Stimulated activated CD8-positive, alpha-beta memory T cell treated with anti-CD3 and anti-CD28 coated beads, Interleukin-12 subunit alpha, Interleukin-12 subunit beta, amount 100 ng/mL, for 1 hour (primary cell): ENCODE data around the gene AKAP13.
"Not testable (repeated sequence)": the region's sequence is repeated elsewhere in the genome, so short reads cannot be mapped to it uniquely, and the experiment has no call there.

Experiments used
- DNase-seq: peaks from one replicate; pipeline ENCODE4 v3.0.0-alpha.2; 2020; ENCODE audit warnings: low read depth

AKAP13 gene

GRCh38 chr15:85348048-85348766 lies 32.2 kb upstream of the AKAP13 start:
- DNase-seq, result not testable (repeated sequence)

- not testable (repeated sequence) for DNase-seq
Observed at GRCh38 chr15:85349062-85349461, 31.3 kb upstream of the AKAP13 start.

GRCh38 chr15:85350395-85350794 lies 30.0 kb upstream of the AKAP13 start:
- DNase-seq, result no peak

GRCh38 chr15:85351501-85351900 lies 28.9 kb upstream of the AKAP13 start:
- not testable (repeated sequence) for DNase-seq

GRCh38 chr15:85351965-85352364 lies 28.4 kb upstream of the AKAP13 start:
- DNase-seq, result no peak

GRCh38 chr15:85353516-85353915 lies 26.9 kb upstream of the AKAP13 start:
- no peak for DNase-seq

GRCh38 chr15:85354461-85354860 lies 25.9 kb upstream of the AKAP13 start:
- DNase-seq, result no peak

GRCh38 chr15:85354948-85355347 lies 25.5 kb upstream of the AKAP13 start:
- no peak for DNase-seq

- no peak for DNase-seq
Observed at GRCh38 chr15:85356276-85356675, 24.1 kb upstream of the AKAP13 start.

- no peak for DNase-seq
Observed at GRCh38 chr15:85361323-85361722, 19.1 kb upstream of the AKAP13 start.

GRCh38 chr15:85362436-85363081 lies 17.8 kb upstream of the AKAP13 start:
- DNase-seq, result no peak

- no peak for DNase-seq
Observed at GRCh38 chr15:85365980-85366379, 14.4 kb upstream of the AKAP13 start.

GRCh38 chr15:85367741-85368140 lies 12.7 kb upstream of the AKAP13 start:
- DNase-seq, result no peak

GRCh38 chr15:85374831-85375230 lies 5.6 kb upstream of the AKAP13 start:
- no peak for DNase-seq

GRCh38 chr15:85377269-85377668 lies 3.1 kb upstream of the AKAP13 start:
- no peak for DNase-seq

- no peak for DNase-seq
Observed at GRCh38 chr15:85377986-85378385, 2.4 kb upstream of the AKAP13 start.

- DNase-seq, result peak; percentile 20
Observed at GRCh38 chr15:85379403-85380131, 836 bp upstream of the AKAP13 start.

- DNase-seq, result peak; percentile 10
Observed at GRCh38 chr15:85380812-85381642, 624 bp downstream of the AKAP13 start.

GRCh38 chr15:85381850-85382751 lies 1.7 kb downstream of the AKAP13 start:
- DNase-seq, result no peak

- DNase-seq, result no peak
Observed at GRCh38 chr15:85382942-85383341, 2.5 kb downstream of the AKAP13 start.
